ENCODE data around the gene AGBL5.

DNA sequence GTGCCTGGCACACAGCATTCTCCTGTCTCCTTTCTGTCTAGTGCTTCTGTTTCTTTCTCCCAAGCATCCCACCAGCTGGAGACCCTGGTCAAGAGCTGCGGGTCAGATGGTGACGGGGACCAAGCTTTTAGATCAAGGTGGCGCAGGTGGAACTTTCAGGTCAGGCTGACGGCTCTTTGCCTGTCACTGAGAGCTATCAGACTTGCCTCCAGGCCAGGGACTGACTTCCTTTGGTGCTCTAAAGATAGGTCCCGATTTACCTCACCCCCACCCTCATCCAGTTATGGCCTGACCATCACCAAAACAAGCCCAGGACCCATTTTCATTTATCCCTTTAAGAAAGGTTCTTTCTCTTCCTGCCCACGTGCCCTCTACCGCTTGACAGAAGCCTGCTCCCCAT, 25.8 kb downstream of the AGBL5 start:
- TF ChIP-seq CTCF (IDR thresholded peaks at IDR 0.05) (no peak), ZFX (IDR thresholded peaks at IDR 0.05; ENCODE audit: borderline replicate concordance) (no peak)

Measured in 22Rv1 (cell line).